Adrenal gland (tissue), 5 donors: ENCODE data around the gene MAML3.

Experiments
- CTCF ChIP-seq, 6 experiments: fragments of 450-650 bp in 4 of 6; fragments of 200-600 bp in 2 of 6; sonication (generic) in 1 of 6; IDR thresholded peaks; 1 replicate in 5 of 6; 2 replicates in 1 of 6; pipeline versions ENCODE4 v1.5.1 to v1.8.0; 2016 to 2021; ENCODE audit warnings: antibody characterized with exemption in 6 of 6, mild to moderate bottlenecking in 2 of 6, moderate library complexity in 1 of 6
- POLR2A ChIP-seq, 2 donors: fragments of 450-650 bp; IDR thresholded peaks; one replicate each; pipeline ENCODE4 v1.6.1; 2017; ENCODE audit warnings: antibody characterized with exemption in 2 of 2, mild to moderate bottlenecking in 2 of 2, moderate library complexity in 1 of 2
- donor health status: DM: no; HTN: no; CAD: no.

- TF ChIP-seq POLR2A (IDR thresholded peaks at IDR 0.05): no peak
- no peak for TF ChIP-seq CTCF (IDR thresholded peaks at IDR 0.05)
Measured at GRCh38 chr4:139876337-139876941, 277.5 kb downstream of the MAML3 start.
